ENCODE results near the gene GPATCH4.
A peak's percentile ranks its signal among the peaks of the same experiment; 100 is the strongest.

Gene GPATCH4

GRCh38 chr1:156596426-156596825 lies 4.9 kb downstream of the GPATCH4 start:
- peak overlapping the region in 2 of 3 experiments; percentile 13 to 49 for H3K4me3 Mint-ChIP-seq
- H3K9me3 Mint-ChIP-seq = no peaks in the 10 kb centered on the region
- H3K27ac Mint-ChIP-seq = no peak overlapping the region
- TF ChIP-seq CTCF (IDR thresholded peaks at IDR 0.05; ENCODE audit: unreplicated experiment in 3 of 3) = no peak
- H3K4me1 Mint-ChIP-seq = peaks cover 14% of the 10 kb centered on the region
- peaks cover 30% of the 10 kb centered on the region for H3K36me3 Mint-ChIP-seq (ENCODE audit: low read depth)
- no peaks in the 10 kb centered on the region for H3K27me3 Mint-ChIP-seq (ENCODE audit: low read depth)

GRCh38 chr1:156595016-156595415 lies 6.3 kb downstream of the GPATCH4 start:
- TF ChIP-seq CTCF (IDR thresholded peaks at IDR 0.05; ENCODE audit: unreplicated experiment in 3 of 3) = no peak
- H3K4me1 Mint-ChIP-seq = peaks cover 12% of the 10 kb centered on the region
- peaks cover 30% of the 10 kb centered on the region for H3K36me3 Mint-ChIP-seq (ENCODE audit: low read depth)
- no peaks in the 10 kb centered on the region for H3K9me3 Mint-ChIP-seq
- peak overlapping the region; percentile 7 to 50 (median 16) for H3K4me3 Mint-ChIP-seq
- H3K27ac Mint-ChIP-seq = peak overlapping the region in 2 of 3 experiments; percentile 3 to 30
- H3K27me3 Mint-ChIP-seq (ENCODE audit: low read depth) = no peaks in the 10 kb centered on the region

- Mint-ChIP-seq H3K36me3 (ENCODE audit: low read depth) (peaks cover 30% of the 10 kb centered on the region), H3K9me3 (no peaks in the 10 kb centered on the region), H3K4me1 (peaks cover 12% of the 10 kb centered on the region), H3K4me3 (peak overlapping the region in 2 of 3 experiments; percentile 24 to 31), H3K27me3 (ENCODE audit: low read depth) (no peaks in the 10 kb centered on the region), H3K27ac (peak overlapping the region in 1 of 3 experiments; percentile 48)
- no peak for TF ChIP-seq CTCF (IDR thresholded peaks at IDR 0.05; ENCODE audit: unreplicated experiment in 3 of 3)
Observed at GRCh38 chr1:156594190-156594589, 7.1 kb downstream of the GPATCH4 start.

GRCh38 chr1:156593661-156593989 lies 7.7 kb downstream of the GPATCH4 start:
- Mint-ChIP-seq H3K27me3 (ENCODE audit: low read depth) (no peaks in the 10 kb centered on the region), H3K4me1 (peaks cover 12% of the 10 kb centered on the region), H3K4me3 (peak overlapping the region in 2 of 3 experiments; percentile 31 to 85), H3K9me3 (no peaks in the 10 kb centered on the region), H3K27ac (no peak overlapping the region), H3K36me3 (ENCODE audit: low read depth) (peaks cover 27% of the 10 kb centered on the region)
- no peak for TF ChIP-seq CTCF (IDR thresholded peaks at IDR 0.05; ENCODE audit: unreplicated experiment in 3 of 3)

GRCh38 chr1:156592910-156593660 lies 8.2 kb downstream of the GPATCH4 start:
- peak overlapping the region; percentile 84 to 85 (median 84) for H3K4me3 Mint-ChIP-seq
- H3K27ac Mint-ChIP-seq = peak overlapping the region in 2 of 3 experiments; percentile 38 to 63
- TF ChIP-seq CTCF (IDR thresholded peaks at IDR 0.05; ENCODE audit: unreplicated experiment in 3 of 3) = no peak
- no peaks in the 10 kb centered on the region for H3K27me3 Mint-ChIP-seq (ENCODE audit: low read depth)
- no peaks in the 10 kb centered on the region for H3K9me3 Mint-ChIP-seq
- peaks cover 12% of the 10 kb centered on the region for H3K4me1 Mint-ChIP-seq
- H3K36me3 Mint-ChIP-seq (ENCODE audit: low read depth) = peaks cover 22% of the 10 kb centered on the region

Measured in nephron (organoid).